ENCODE data around the gene ANKRD9. TPM values are rescaled to one million over a fixed set of nuclear protein-coding genes. Genes with fewer than 3 reads are reported as not detected.

Gene ANKRD9
- total and polyA plus RNA-seq, 2 of the 13 experiments (the other 11 are each of a cell fraction or from before 2014, with no cell fraction given), result 10.0 to 15.0 TPM

- TF ChIP-seq HNF1A (IDR thresholded peaks at IDR 0.05; ENCODE audit: low read depth), result no peak
- TF ChIP-seq HNF1A (CRISPR knock-in tag; IDR thresholded peaks at IDR 0.05; ENCODE audit: borderline replicate concordance), result 0 out of 2 replicates have a peak, but pooled peaks have one; percentile 24
- TF ChIP-seq HOXA9 (CRISPR knock-in tag; IDR thresholded peaks at IDR 0.05; ENCODE audit: borderline replicate concordance), result no peak
- TF ChIP-seq ZNF562 (CRISPR knock-in tag; IDR thresholded peaks at IDR 0.05; ENCODE audit: borderline replicate concordance), result no peak
- no peak for TF ChIP-seq SP4 (CRISPR knock-in tag; IDR thresholded peaks at IDR 0.05)
- no peak for TF ChIP-seq SAFB2 (CRISPR knock-in tag; IDR thresholded peaks at IDR 0.05; ENCODE audit: borderline replicate concordance, low read depth)
- TF ChIP-seq YY1 (IDR thresholded peaks at IDR 0.05; ENCODE audit: insufficient read depth, insufficient replicate concordance, low read depth, low read length), result peak; percentile 63
- no peak for TF ChIP-seq JUNB (CRISPR knock-in tag; IDR thresholded peaks at IDR 0.05; ENCODE audit: borderline replicate concordance)
- TF ChIP-seq SALL2 (CRISPR knock-in tag; IDR thresholded peaks at IDR 0.05), result no peak
- TF ChIP-seq RFXAP (CRISPR knock-in tag; IDR thresholded peaks at IDR 0.05; ENCODE audit: borderline replicate concordance), result no peak
- TF ChIP-seq ZSCAN21 (CRISPR knock-in tag; IDR thresholded peaks at IDR 0.05; ENCODE audit: borderline replicate concordance), result no peak
- TF ChIP-seq ZNF431 (CRISPR knock-in tag; IDR thresholded peaks at IDR 0.05; ENCODE audit: borderline replicate concordance, low read depth), result no peak
- TF ChIP-seq TRAFD1 (CRISPR knock-in tag; IDR thresholded peaks at IDR 0.05; ENCODE audit: borderline replicate concordance), result no peak
- TF ChIP-seq TOE1 (CRISPR knock-in tag; IDR thresholded peaks at IDR 0.05), result no peak
- no peak for TF ChIP-seq JDP2 (CRISPR knock-in tag; IDR thresholded peaks at IDR 0.05; ENCODE audit: borderline replicate concordance)
- TF ChIP-seq LRRFIP1 (CRISPR knock-in tag; conservative IDR thresholded peaks at IDR 0.05), result no peak
- no peak for TF ChIP-seq CC2D1A (CRISPR knock-in tag; IDR thresholded peaks at IDR 0.05)
- no peak for TF ChIP-seq ZNF17 (CRISPR knock-in tag; IDR thresholded peaks at IDR 0.05)
- no peak for TF ChIP-seq MTERF4 (CRISPR knock-in tag; IDR thresholded peaks at IDR 0.05)
- no peak for TF ChIP-seq KDM3A (CRISPR knock-in tag; IDR thresholded peaks at IDR 0.05; ENCODE audit: low read depth)
These were observed 30.2 kb upstream of the ANKRD9 start (continued) for GRCh38 chr14:102539544-102540314.
